Neural crest cell (in vitro differentiated cells): ENCODE data around the gene TCN2. TPM values are rescaled to one million over a fixed set of nuclear protein-coding genes. Genes with fewer than 3 reads are reported as not detected.

Source experiments
- DNase-seq: peaks from one replicate; pipeline ENCODE4 v3.0.0; 2021; ENCODE audit warnings: low read depth, mixed read lengths, low spot score
- H3K27ac Mint-ChIP-seq: one replicate; pipeline ENCODE4 v1.8.0; 2021; ENCODE audit warnings: mild to moderate bottlenecking, mixed read lengths; ENCODE audit not compliant: unreplicated experiment
- H3K27me3 Mint-ChIP-seq: 2 replicates; pipeline ENCODE4 v1.8.0; 2021; ENCODE audit warnings: low read depth, mild to moderate bottlenecking, mixed read lengths
- H3K36me3 Mint-ChIP-seq: 2 replicates; pipeline ENCODE4 v1.8.0; 2021; ENCODE audit warnings: low read depth, mild to moderate bottlenecking, mixed read lengths
- H3K4me1 Mint-ChIP-seq: 2 replicates; pipeline ENCODE4 v1.8.0; 2021; ENCODE audit warnings: mixed read lengths
- H3K4me3 Mint-ChIP-seq: one replicate; pipeline ENCODE4 v1.8.0; 2021; ENCODE audit warnings: mild to moderate bottlenecking, mixed read lengths
- H3K9me3 Mint-ChIP-seq: 2 replicates; pipeline ENCODE4 v1.8.0; 2021; ENCODE audit warnings: mixed read lengths
- CTCF ChIP-seq: fragments of 200-600 bp; sonication (generic); conservative IDR thresholded peaks from 2 replicates; pipeline ENCODE4 v1.5.0; 2021; ENCODE audit warnings: antibody characterized with exemption, mild to moderate bottlenecking
- total RNA-seq: library from RNA; stranded (reverse); gene quantifications from 2 replicates; pipeline ENCODE4 v1.2.1, GENCODE V29; 2021

The TCN2 gene
- total RNA-seq, 1 donor from 2014 or later = 16.2 TPM

GRCh38 chr22:30574095-30574981, 32.6 kb upstream of the TCN2 start, which contains the start of gene GAL3ST1:
Gene GAL3ST1 (minus strand): TSS chr22:30574665. CDS start chr22:30557392, 17,273 bp downstream.
- H3K27me3 Mint-ChIP-seq = peaks cover 15% of the 10 kb centered on the region
- H3K9me3 Mint-ChIP-seq = no peaks in the 10 kb centered on the region
- H3K27ac Mint-ChIP-seq = peak within 1 kb of the TSS; percentile 27
- peaks cover 26% of the 10 kb centered on the region for H3K4me1 Mint-ChIP-seq
- H3K36me3 Mint-ChIP-seq = peaks cover 3% of the 10 kb centered on the region
- DNase-seq = peak; percentile 40
- peak within 1 kb of the TSS; percentile 92 for H3K4me3 Mint-ChIP-seq
- TF ChIP-seq CTCF = no peak

GRCh38 chr22:30574997-30575671, 31.8 kb upstream of the TCN2 start:
- Mint-ChIP-seq H3K4me1 (peaks cover 26% of the 10 kb centered on the region), H3K36me3 (peaks cover 3% of the 10 kb centered on the region), H3K9me3 (no peaks in the 10 kb centered on the region), H3K27me3 (peaks cover 14% of the 10 kb centered on the region), H3K27ac (peak overlapping the region; percentile 27), H3K4me3 (peak overlapping the region; percentile 92)
- peak; percentile 27 for TF ChIP-seq CTCF
- DNase-seq = no peak

- peaks cover 3% of the 10 kb centered on the region for H3K36me3 Mint-ChIP-seq
- H3K4me3 Mint-ChIP-seq = peak overlapping the region; percentile 92
Measured at GRCh38 chr22:30575859-30576258, 31.1 kb upstream of the TCN2 start.

GRCh38 chr22:30578481-30578880, 28.5 kb upstream of the TCN2 start:
- peaks cover 3% of the 10 kb centered on the region for H3K36me3 Mint-ChIP-seq
- TF ChIP-seq CTCF = no peak

More at GRCh38 chr22:30575859-30576258, 31.1 kb upstream of the TCN2 start:
- DNase-seq = no peak
- Mint-ChIP-seq H3K27me3 (peaks cover 14% of the 10 kb centered on the region), H3K27ac (peak overlapping the region; percentile 27), H3K4me1 (peaks cover 26% of the 10 kb centered on the region), H3K9me3 (no peaks in the 10 kb centered on the region)
- TF ChIP-seq CTCF = no peak

GRCh38 chr22:30580896-30581295, 26.1 kb upstream of the TCN2 start:
- H3K27me3 Mint-ChIP-seq = no peaks in the 10 kb centered on the region
- no peak overlapping the region for H3K4me3 Mint-ChIP-seq
- DNase-seq = no peak
- H3K9me3 Mint-ChIP-seq = no peaks in the 10 kb centered on the region
- H3K27ac Mint-ChIP-seq = no peak overlapping the region
- H3K36me3 Mint-ChIP-seq = peaks cover 3% of the 10 kb centered on the region
- H3K4me1 Mint-ChIP-seq = peaks cover 11% of the 10 kb centered on the region
- TF ChIP-seq CTCF = no peak

More at GRCh38 chr22:30578481-30578880, 28.5 kb upstream of the TCN2 start:
- H3K4me1 Mint-ChIP-seq = peaks cover 22% of the 10 kb centered on the region
- DNase-seq = no peak
- no peaks in the 10 kb centered on the region for H3K9me3 Mint-ChIP-seq
- no peak overlapping the region for H3K4me3 Mint-ChIP-seq
- peak overlapping the region; percentile 78 for H3K27ac Mint-ChIP-seq
- H3K27me3 Mint-ChIP-seq = peaks cover 7% of the 10 kb centered on the region
